GM21381 (cell line): Measurements from ENCODE around the gene SH3BP5L.
"Not testable (repeated sequence)": the region's sequence is repeated elsewhere in the genome, so short reads cannot be mapped to it uniquely, and the experiment has no call there.

ENCODE experiments used
- ATAC-seq: cut with Tn5 transposase; IDR thresholded peaks from one replicate; pipeline ENCODE4 v1.9.1; 2021; ENCODE audit warnings: mild to moderate bottlenecking, moderate library complexity; ENCODE audit not compliant: unreplicated experiment

The SH3BP5L gene

GRCh38 chr1:248811514-248812490, 13.9 kb downstream of the SH3BP5L start:
- ATAC-seq: no peak

- no peak for ATAC-seq
Measured at GRCh38 chr1:248810727-248811513, 14.8 kb downstream of the SH3BP5L start.

- no peak for ATAC-seq
Measured at GRCh38 chr1:248810000-248810726, 15.6 kb downstream of the SH3BP5L start.

- ATAC-seq: no peak
Measured at GRCh38 chr1:248808876-248809275, 16.8 kb downstream of the SH3BP5L start.

GRCh38 chr1:248807067-248807737, 18.5 kb downstream of the SH3BP5L start:
- ATAC-seq: peak; percentile 45

- peak; percentile 4 for ATAC-seq
Measured at GRCh38 chr1:248805876-248806275, 19.8 kb downstream of the SH3BP5L start.

GRCh38 chr1:248804771-248805681, 20.7 kb downstream of the SH3BP5L start:
- ATAC-seq: peak; percentile 79

- not testable (repeated sequence) for ATAC-seq
Measured at GRCh38 chr1:248803501-248803900, 22.2 kb downstream of the SH3BP5L start.

- ATAC-seq: no peak
Measured at GRCh38 chr1:248802454-248802853, 23.3 kb downstream of the SH3BP5L start.

- ATAC-seq: no peak
Measured at GRCh38 chr1:248800459-248800858, 25.3 kb downstream of the SH3BP5L start.

GRCh38 chr1:248798791-248799190, 26.9 kb downstream of the SH3BP5L start:
- no peak for ATAC-seq

- ATAC-seq: not testable (repeated sequence)
Measured at GRCh38 chr1:248794663-248795062, 31.1 kb downstream of the SH3BP5L start.

GRCh38 chr1:248793592-248793991, 32.1 kb downstream of the SH3BP5L start:
- ATAC-seq: peak; percentile 85

- ATAC-seq: peak; percentile 43
Measured at GRCh38 chr1:248792342-248792741, 33.4 kb downstream of the SH3BP5L start.

- no peak for ATAC-seq
Measured at GRCh38 chr1:248791010-248791409, 34.7 kb downstream of the SH3BP5L start.

- ATAC-seq: no peak
Measured at GRCh38 chr1:248790456-248790855, 35.3 kb downstream of the SH3BP5L start.

- ATAC-seq: not testable (repeated sequence)
Measured at GRCh38 chr1:248789337-248789736, 36.4 kb downstream of the SH3BP5L start.

GRCh38 chr1:248788327-248788726, 37.4 kb downstream of the SH3BP5L start:
- ATAC-seq: no peak

GRCh38 chr1:248787430-248787829, 38.3 kb downstream of the SH3BP5L start:
- ATAC-seq: no peak
